Osteoblast (primary cell): Measurements from ENCODE around the gene HSF5. TPM values are rescaled to one million over a fixed set of nuclear protein-coding genes. Genes with fewer than 3 reads are reported as not detected.
A peak's percentile ranks its signal among the peaks of the same experiment; 100 is the strongest.

ENCODE experiments used
- DNase-seq: peaks from one replicate; pipeline ENCODE4 v3.0.0; 2011; ENCODE audit warnings: low spot score, mixed read lengths; ENCODE audit not compliant: insufficient read length; ENCODE audit errors: missing footprints
- H2AFZ ChIP-seq: 2 replicates; pipeline ENCODE4 v1.6.0; 2011; ENCODE audit warnings: mild to moderate bottlenecking, low read length
- H3K27ac ChIP-seq: 2 replicates; pipeline ENCODE4 v1.5.1; 2011; ENCODE audit warnings: mild to moderate bottlenecking, low read depth, low read length, moderate library complexity
- H3K27me3 ChIP-seq: 2 replicates; pipeline ENCODE4 v1.6.0; 2012; ENCODE audit warnings: mild to moderate bottlenecking, control low read depth, inconsistent platforms, low read length, moderate library complexity; ENCODE audit not compliant: insufficient read depth
- H3K36me3 ChIP-seq: 2 replicates; pipeline ENCODE4 v1.5.1; 2011; ENCODE audit warnings: mild to moderate bottlenecking, low read length, control low read depth, moderate library complexity; ENCODE audit not compliant: insufficient read depth
- H3K4me1 ChIP-seq: 2 replicates; pipeline ENCODE4 v1.5.1; 2011; ENCODE audit warnings: mild to moderate bottlenecking, low read length, control low read depth, moderate library complexity; ENCODE audit not compliant: insufficient read depth
- H3K4me2 ChIP-seq: 2 replicates; pipeline ENCODE4 v1.6.0; 2011; ENCODE audit warnings: mild to moderate bottlenecking, low read length; ENCODE audit not compliant: insufficient read depth
- H3K4me3 ChIP-seq: fragments of 200-600 bp; sonication (generic); 3 replicates; pipeline ENCODE4 v1.5.1; 2012; ENCODE audit warnings: mild to moderate bottlenecking, low read length, inconsistent platforms; ENCODE audit not compliant: insufficient read depth
- H3K79me2 ChIP-seq: 2 replicates; pipeline ENCODE4 v1.6.0; 2012; ENCODE audit warnings: mild to moderate bottlenecking, low read length, control low read depth, inconsistent platforms; ENCODE audit not compliant: insufficient read depth
- H3K9me3 ChIP-seq: 2 replicates; pipeline ENCODE4 v1.5.1; 2011; ENCODE audit warnings: low read depth, low read length, control low read depth
- H4K20me1 ChIP-seq: 2 replicates; pipeline ENCODE4 v1.6.0; 2012; ENCODE audit warnings: mild to moderate bottlenecking, low read length, control low read depth; ENCODE audit not compliant: insufficient read depth
- CTCF ChIP-seq: IDR thresholded peaks from 2 replicates; pipeline ENCODE4 v1.5.1; 2011; ENCODE audit warnings: mild to moderate bottlenecking, low read depth, low read length, moderate library complexity; ENCODE audit errors: extremely low read depth
- total RNA-seq: library from RNA; depleted of rRNA; stranded (reverse); fragments of >200 nt; gene quantifications from 2 replicates; pipeline ENCODE4 v1.2.3, GENCODE V29; 2012

The HSF5 gene
- total RNA-seq, 1 donor = under 0.01 TPM

DNA sequence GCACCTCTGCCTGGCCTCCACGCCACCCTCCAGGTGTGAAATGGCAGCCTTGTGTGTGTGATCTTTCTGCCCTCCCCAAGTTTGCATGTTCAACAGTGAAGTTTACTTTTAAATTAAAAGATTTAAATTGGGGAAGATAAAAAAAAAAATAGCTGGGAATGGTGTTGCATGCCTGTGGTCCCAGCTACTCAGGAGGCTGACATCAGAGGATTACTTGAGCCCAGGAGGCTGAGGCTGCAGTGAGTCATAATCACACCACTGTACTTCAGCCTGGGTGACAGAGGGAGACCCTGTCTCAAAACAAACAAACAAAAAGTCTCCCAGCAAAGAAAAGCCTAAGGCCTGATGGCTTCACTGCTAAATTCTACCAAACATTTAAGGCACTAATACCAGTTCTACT lies 35.5 kb downstream of the HSF5 start:
- H3K36me3 ChIP-seq = no peaks in the 10 kb centered on the region
- H2AFZ ChIP-seq = no peak overlapping the region
- no peaks in the 10 kb centered on the region for H3K79me2 ChIP-seq
- no peak overlapping the region for H3K4me2 ChIP-seq
- H4K20me1 ChIP-seq = no peaks in the 10 kb centered on the region
- TF ChIP-seq CTCF = no peak
- H3K9me3 ChIP-seq = no peaks in the 10 kb centered on the region
- no peaks in the 10 kb centered on the region for H3K4me1 ChIP-seq
- no peak for DNase-seq
- H3K4me3 ChIP-seq = no peak overlapping the region
- no peaks in the 10 kb centered on the region for H3K27me3 ChIP-seq
- no peak overlapping the region for H3K27ac ChIP-seq

GRCh38 chr17:58447039-58447975 lies 40.9 kb downstream of the HSF5 start:
- no peaks in the 10 kb centered on the region for H3K27me3 ChIP-seq
- no peaks in the 10 kb centered on the region for H3K9me3 ChIP-seq
- no peaks in the 10 kb centered on the region for H3K4me1 ChIP-seq
- no peaks in the 10 kb centered on the region for H3K36me3 ChIP-seq
- H3K4me2 ChIP-seq = no peak overlapping the region
- DNase-seq = peak; percentile 67
- peak; percentile 86 for TF ChIP-seq CTCF
- no peak overlapping the region for H2AFZ ChIP-seq
- no peak overlapping the region for H3K27ac ChIP-seq
- no peaks in the 10 kb centered on the region for H4K20me1 ChIP-seq
- no peaks in the 10 kb centered on the region for H3K79me2 ChIP-seq
- no peak overlapping the region for H3K4me3 ChIP-seq

GRCh38 chr17:58446086-58446485 lies 42.1 kb downstream of the HSF5 start:
- Histone ChIP-seq H3K27ac (no peak overlapping the region), H3K9me3 (no peaks in the 10 kb centered on the region), H2AFZ (no peak overlapping the region), H3K4me2 (no peak overlapping the region), H4K20me1 (no peaks in the 10 kb centered on the region), H3K4me1 (no peaks in the 10 kb centered on the region), H3K4me3 (no peak overlapping the region), H3K79me2 (no peaks in the 10 kb centered on the region), H3K36me3 (no peaks in the 10 kb centered on the region), H3K27me3 (no peaks in the 10 kb centered on the region)
- no peak for DNase-seq
- no peak for TF ChIP-seq CTCF

DNA sequence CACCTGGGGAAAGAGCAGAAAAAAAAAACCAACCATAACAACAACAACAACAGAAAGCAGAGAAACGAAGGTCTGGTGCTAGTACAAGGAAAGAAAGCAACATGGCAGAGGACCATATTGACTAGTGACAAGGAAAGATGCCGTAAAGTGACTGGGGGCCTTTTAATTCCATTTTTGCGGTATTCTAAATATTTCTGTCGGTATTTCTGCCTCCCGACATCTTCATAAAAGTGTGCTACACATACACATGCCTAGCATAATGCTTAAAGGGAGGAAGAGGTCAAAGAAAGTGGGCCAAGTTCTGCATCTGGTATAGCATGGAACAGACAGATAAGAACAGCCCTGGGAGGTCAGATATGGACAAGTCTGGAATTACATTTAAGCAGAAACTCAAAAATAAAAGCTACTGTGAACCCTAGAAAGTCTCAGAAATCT lies 51.4 kb downstream of the HSF5 start:
- H3K4me1 ChIP-seq = no peaks in the 10 kb centered on the region
- H3K36me3 ChIP-seq = no peaks in the 10 kb centered on the region
- DNase-seq = no peak
- H3K4me2 ChIP-seq = no peak overlapping the region
- H2AFZ ChIP-seq = no peak overlapping the region
- H3K79me2 ChIP-seq = no peaks in the 10 kb centered on the region
- H4K20me1 ChIP-seq = no peaks in the 10 kb centered on the region
- H3K4me3 ChIP-seq = no peak overlapping the region
- H3K27ac ChIP-seq = no peak overlapping the region
- no peaks in the 10 kb centered on the region for H3K9me3 ChIP-seq
- peaks cover 8% of the 10 kb centered on the region for H3K27me3 ChIP-seq
- no peak for TF ChIP-seq CTCF
